ENCODE data around the gene TMEM158. TPM values are rescaled to one million over a fixed set of nuclear protein-coding genes. Genes with fewer than 3 reads are reported as not detected.

TMEM158 gene
- total RNA-seq, 1 experiment from 2014 or later: 25.8 TPM

DNA sequence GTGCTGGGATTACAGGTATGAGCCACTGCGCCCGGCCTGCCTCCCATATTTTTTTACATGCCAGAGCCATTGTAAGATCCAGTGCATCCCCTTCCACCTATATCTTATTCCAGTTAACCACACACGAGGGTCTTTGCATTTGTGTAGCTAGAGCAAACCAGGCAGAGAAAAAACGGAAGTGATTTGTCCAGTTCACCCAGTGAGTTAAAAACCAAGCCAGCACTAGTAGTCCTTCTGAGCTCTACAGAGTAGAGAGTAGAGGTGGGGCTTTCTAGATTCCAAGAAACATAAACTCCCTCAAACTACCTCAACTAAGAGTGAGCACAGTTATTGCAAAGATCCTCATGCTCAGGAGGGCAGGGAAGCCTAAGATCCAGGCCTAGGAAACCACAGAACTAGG lies 34.7 kb downstream of the TMEM158 start:
- no TSS peak for BruUV-seq (replicated peaks)
- CTCF ChIA-PET: interaction anchor here (1.4 kb wide), 1 partner anchor 19 kb away, joined by 3 read pairs; no protein-coding TSS in a partner anchor
- no peak for ATAC-seq

More for the DNA sequence above, 34.7 kb downstream of the TMEM158 start:
- no peak overlapping the region for H3K9ac ChIP-seq (ENCODE audit: low read length)
- no peaks in the 10 kb centered on the region for H3K9me3 ChIP-seq (ENCODE audit: control insufficient read depth in 1 of 2, insufficient read depth in 1 of 2, low read depth in 1 of 2, low read length in 2 of 2)
- H4K20me1 ChIP-seq (ENCODE audit: insufficient read depth): no peaks in the 10 kb centered on the region
- H3K4me2 ChIP-seq (ENCODE audit: low read length): no peak overlapping the region
- RAD21 ChIA-PET (ENCODE audit: low non-redundant PET in 1 of 2, low total read pairs in 2 of 2, uncharacterized antibody in 2 of 2, unreplicated experiment in 2 of 2): no interaction called here
- no peak for DNase-seq (ENCODE audit: low read depth, low spot score)
- TF ChIP-seq CEBPB (IDR thresholded peaks at IDR 0.05; ENCODE audit: low read depth): no peak
- TF ChIP-seq REST (IDR thresholded peaks at IDR 0.05; ENCODE audit: low read depth): no peak
- TF ChIP-seq SIN3A (IDR thresholded peaks at IDR 0.05; ENCODE audit: low read depth): no peak
- no peak for TF ChIP-seq YY1 (IDR thresholded peaks at IDR 0.05; ENCODE audit: extremely low read depth, insufficient replicate concordance, low read depth, low read length)
- TF ChIP-seq, protein P1, sequence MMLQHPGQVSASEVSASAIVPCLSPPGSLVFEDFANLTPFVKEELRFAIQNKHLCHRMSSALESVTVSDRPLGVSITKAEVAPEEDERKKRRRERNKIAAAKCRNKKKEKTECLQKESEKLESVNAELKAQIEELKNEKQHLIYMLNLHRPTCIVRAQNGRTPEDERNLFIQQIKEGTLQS (IDR thresholded peaks at IDR 0.05): no peak
- TF ChIP-seq CBX3 (IDR thresholded peaks at IDR 0.05; ENCODE audit: low read depth): no peak
- TF ChIP-seq CTCF (IDR thresholded peaks at IDR 0.05 in 2 of 3, conservative IDR thresholded peaks at IDR 0.05 in 1 of 3; ENCODE audit: borderline replicate concordance in 1 of 3, insufficient read depth in 1 of 3, low read depth in 2 of 3, low read length in 2 of 3): no peak
- POLR2A ChIA-PET: interaction anchor here (1.0 kb wide), 1 partner anchor 9 kb away, joined by 3 read pairs; no protein-coding TSS in a partner anchor
- H3K79me2 ChIP-seq (ENCODE audit: insufficient read depth, low read length): no peaks in the 10 kb centered on the region
- no peaks in the 10 kb centered on the region for H3K36me3 ChIP-seq (ENCODE audit: control insufficient read depth in 1 of 2, insufficient read depth in 2 of 2, low read length in 2 of 2)
- 0 out of 2 replicates have a peak, but pooled peaks cover 4% of the 10 kb centered on the region for H3K9me2 ChIP-seq (ENCODE audit: insufficient read depth)
- no peak overlapping the region for H2AFZ ChIP-seq (ENCODE audit: low read depth, low read length, poor library complexity, severe bottlenecking)
- H3K4me1 ChIP-seq (ENCODE audit: control insufficient read depth in 1 of 2, insufficient read depth in 2 of 2, low read length in 2 of 2): no peaks in the 10 kb centered on the region
- intact Hi-C loops (cut with micrococcal nuclease): no loop called here
- H3K4me3 ChIP-seq (replicated peaks in 1 of 2; ENCODE audit: low read depth in 1 of 2, low read length in 2 of 2): no peak overlapping the region
- H3K27ac ChIP-seq (ENCODE audit: low read depth, low read length): no peak overlapping the region
- no peaks in the 10 kb centered on the region for H3K27me3 ChIP-seq (ENCODE audit: insufficient read depth, low read length)

All from HCT116 (cell line).